Stimulated activated CD8-positive, alpha-beta memory T cell treated with anti-CD3 and anti-CD28 coated beads, Interleukin-7, amount 100 ng/mL, for 24 hours (primary cell): ENCODE measurements around the gene GTF2F2.

Experiments used
- DNase-seq: peaks from one replicate; pipeline ENCODE4 v3.0.0-alpha.2; 2020; ENCODE audit warnings: low read depth

The GTF2F2 gene

DNA sequence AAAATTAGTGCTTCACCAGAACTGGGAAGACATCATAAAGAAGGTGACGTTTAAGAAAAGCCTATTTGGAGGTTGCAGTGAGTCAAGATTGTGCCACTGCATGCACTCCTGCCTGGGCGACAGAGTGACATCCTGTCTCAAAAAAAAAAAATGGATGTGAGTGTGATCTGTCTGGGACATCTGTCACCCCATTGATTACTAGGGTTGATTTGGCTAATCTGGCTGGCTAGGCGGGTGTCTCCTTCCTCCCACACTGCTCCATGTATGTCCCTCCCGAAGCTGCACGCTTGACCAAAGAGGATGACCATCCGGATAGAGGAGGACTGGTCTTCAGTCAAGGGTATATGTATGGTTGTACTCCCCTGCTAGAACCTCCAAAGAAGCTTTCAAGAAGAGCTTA lies 2.6 kb downstream of the GTF2F2 start:
- DNase-seq, result no peak

DNA sequence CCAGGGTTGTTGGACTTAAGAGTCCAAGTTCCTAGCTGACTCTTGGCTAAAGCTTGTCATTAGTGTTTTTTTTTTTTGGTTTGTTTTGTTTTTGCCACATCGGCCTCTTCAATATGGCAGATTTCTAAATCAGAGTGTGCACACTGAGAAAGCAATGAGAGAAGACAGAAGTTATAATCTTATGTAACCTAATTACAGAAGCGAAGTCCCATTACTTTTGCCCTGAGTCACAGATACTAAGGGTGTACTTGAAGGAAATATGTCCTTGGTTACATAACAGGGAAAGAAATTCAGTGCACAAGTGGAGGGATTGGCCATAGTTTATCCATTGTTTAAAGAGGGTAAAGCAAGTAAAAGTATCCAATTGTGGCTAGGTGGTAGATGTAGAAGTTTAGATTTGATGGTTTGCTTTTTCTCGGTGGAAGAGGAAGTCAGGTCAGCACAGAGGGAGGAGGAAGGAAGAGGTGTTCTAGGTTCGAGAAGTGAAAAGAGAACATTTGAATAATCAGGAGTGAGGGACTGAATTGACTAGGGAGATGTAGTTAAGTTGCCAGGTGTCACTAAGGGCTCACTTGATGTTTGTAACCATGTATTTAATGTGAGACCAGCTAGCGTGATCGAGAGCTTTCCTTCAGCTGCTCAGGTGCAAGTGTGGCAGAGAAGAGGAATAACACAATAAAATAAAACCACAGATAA lies 12.2 kb downstream of the GTF2F2 start:
- DNase-seq, result no peak

DNA sequence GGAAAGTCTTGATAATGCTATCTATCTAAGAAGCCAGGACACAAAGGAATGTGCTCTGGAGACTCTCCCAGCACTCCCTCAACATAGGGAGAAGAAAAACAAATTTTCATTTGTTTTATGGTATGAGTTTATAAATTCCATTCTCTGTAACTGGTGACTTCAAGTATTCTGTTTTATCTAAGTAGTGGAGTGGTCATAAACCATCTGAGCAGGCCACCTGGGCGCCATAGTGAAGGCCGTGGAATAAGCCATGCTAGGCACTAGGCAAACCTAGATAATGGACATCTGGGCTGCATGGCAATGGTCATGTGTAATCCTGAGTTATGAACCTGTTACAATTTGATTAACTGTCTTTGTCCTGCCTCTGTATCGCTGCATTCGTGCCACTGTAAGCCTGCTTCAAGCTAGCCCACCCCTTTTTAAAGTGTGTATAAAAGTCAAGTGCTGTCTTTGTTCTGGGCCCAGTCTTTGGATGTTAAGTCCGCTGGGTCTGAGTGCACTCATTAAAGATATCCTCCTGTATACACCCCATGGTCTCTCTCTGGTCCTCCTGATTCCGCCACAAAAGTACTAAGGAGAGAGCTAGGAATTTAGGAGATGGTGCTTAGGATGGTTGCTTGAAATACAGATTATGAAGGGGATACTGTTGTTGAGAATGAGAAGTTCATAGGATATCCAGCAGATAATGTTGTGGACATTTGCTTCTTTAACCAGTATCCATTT lies 13.2 kb downstream of the GTF2F2 start:
- DNase-seq, result no peak

DNA sequence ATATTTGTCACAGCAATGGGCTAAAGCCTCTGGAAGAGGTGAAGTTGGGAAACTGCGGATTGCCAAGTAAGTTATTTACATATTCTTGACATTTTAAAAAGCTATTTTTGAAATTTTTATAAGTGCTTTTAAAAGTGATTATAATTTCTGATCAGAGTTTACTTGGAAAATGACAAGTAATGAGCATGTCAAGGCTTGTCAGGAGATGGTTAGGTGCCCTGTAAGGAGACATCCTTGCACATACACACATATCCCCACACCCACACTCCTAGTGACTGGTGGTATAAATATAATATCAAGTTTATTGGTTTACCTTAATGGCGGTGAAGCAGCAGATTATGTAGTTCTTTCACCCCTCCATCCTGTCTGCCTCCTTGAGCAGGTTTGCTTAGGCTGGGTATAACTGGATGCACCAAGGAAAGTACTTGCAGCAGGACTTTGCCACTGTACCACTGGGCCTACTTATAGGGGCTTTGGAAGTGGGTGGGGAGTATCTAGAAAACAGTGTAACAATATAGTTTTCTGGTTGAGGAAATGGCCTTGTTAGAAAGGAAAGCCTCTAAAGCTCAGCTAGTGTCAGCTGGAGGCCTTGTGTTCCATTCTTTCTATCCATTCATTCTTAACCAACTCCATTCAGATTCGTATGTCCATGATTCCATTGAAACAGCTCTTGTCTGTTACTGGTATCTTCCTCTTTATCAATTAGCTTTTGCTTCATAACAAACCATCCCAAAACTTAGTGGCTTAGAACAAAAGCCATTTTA lies 16.6 kb downstream of the GTF2F2 start:
- no peak for DNase-seq

DNA sequence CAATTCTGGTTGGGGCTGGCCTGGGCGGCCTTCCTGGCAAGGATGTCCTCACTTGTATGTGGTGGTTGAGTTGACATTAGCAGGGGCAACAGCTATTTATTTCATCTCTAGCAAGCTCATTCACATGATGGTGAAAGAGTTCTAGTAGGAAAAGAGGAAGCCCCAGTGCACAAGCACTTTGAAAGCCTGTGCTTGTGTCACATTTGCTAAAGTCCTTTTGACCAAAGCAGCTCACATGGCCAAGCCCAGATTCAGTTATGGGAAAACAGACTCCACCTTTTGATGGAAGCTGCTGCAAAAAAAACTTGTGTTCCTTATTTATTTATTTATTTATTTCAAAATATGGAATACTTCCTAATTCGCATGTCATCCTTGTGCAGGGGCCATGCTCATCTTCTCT lies 17.2 kb downstream of the GTF2F2 start:
- no peak for DNase-seq

DNA sequence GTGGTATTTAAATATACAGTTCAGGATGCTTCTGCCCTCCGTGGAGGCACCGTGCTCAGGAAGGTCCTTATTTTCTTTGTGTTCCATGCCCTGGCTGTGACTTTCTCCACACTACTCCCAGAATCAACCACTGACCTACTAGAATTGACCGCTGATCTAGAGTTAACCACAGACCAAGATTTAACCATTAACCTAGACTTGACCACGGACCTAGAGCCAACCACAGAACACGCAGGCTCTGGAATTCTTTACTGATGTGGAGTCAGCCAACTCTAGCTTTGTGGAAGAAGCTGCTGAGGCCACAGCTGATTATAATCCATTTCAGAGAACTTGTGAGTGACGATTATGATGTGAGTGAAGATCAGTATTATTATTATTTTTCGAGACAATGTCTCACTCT lies 18.0 kb downstream of the GTF2F2 start:
- no peak for DNase-seq

GRCh38 chr13:45141369-45141768 lies 21.1 kb downstream of the GTF2F2 start:
- DNase-seq, result no peak

- no peak for DNase-seq
Observed at GRCh38 chr13:45142440-45143345, 22.4 kb downstream of the GTF2F2 start.

- no peak for DNase-seq
Observed at GRCh38 chr13:45143346-45143751, 23.0 kb downstream of the GTF2F2 start.

DNA sequence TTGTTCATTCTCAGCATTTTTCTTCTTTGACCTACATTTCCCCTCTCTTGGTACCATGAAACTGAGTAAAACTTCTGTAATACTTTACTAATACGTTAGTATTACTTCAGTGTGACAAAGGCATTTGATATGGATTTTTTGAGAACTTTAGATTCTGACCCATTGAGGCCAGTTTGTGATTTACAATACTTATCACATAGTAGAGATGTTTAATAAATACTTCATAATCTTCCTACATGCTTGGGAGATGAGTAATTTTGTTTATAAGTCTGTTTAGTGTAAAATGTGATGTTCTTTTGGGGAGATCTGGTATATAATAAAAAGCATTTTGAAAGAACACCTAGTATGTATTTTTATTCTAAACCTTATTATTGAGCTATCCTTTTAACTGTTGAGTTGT lies 29.7 kb downstream of the GTF2F2 start:
- DNase-seq, result no peak

DNA sequence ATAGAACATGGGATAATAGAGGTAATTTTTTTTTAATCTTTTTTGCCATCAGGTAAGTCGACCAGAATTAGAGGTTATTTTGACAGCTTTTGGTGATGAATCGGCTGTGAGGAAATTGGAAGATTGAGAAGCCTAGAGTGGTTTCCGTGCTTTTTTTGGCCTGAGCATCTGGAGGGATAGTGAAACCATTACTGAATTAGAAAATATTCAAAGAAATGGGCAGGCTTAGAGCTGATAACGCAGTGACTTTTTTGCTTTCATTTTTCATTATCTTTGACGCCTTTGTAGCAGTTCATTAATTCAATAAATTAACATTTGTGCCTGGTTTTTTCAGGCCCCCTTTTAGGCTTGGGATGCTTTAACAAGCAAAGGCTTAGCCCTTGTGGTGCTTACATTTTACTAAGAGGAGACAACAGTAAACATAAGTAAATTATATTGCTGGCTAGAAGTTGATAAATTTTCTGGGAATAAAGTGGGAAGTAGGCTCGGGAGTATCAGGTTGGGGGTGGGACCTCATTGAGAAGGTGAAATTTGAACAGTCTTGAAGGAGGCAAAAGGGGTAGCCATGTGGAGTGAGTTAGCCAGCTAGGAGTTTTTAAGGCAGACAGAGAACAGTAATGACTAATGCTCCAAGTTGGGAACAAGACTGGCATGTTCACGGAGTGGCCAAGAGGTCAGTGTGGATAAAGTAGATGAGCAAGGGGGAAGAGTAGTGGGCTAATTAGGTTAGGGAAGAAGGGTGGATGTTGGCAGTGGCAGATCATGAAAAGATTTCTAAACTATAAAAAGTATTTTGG lies 36.5 kb downstream of the GTF2F2 start:
- no peak for DNase-seq

- no peak for DNase-seq
Observed at GRCh38 chr13:45162194-45162593, 41.9 kb downstream of the GTF2F2 start.

DNA sequence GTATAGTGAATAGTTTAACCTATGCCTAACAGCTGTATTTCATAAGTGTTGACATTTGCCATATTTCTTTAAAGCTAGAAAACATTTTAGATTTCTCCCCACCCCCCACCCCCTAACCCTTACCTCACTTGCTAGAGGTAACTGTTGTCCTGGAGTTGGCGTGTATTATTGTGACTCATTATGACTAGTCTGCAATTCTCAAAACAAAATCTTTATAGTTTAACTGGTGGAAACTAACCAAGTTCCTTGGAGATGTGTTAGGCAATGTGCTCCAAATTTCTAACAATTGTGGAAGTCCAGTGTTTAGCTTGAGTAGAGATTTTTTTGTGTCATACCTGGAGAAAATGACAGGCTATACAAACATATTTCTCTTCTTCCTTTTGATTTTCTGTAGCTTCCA lies 42.5 kb downstream of the GTF2F2 start:
- no peak for DNase-seq

- DNase-seq, result no peak
Observed at GRCh38 chr13:45166858-45167257, 46.5 kb downstream of the GTF2F2 start.

- DNase-seq, result no peak
Observed at GRCh38 chr13:45167611-45168554, 47.6 kb downstream of the GTF2F2 start.

- no peak for DNase-seq
Observed at GRCh38 chr13:45168555-45168930, 48.2 kb downstream of the GTF2F2 start.

GRCh38 chr13:45174478-45174877 lies 54.2 kb downstream of the GTF2F2 start:
- no peak for DNase-seq

DNA sequence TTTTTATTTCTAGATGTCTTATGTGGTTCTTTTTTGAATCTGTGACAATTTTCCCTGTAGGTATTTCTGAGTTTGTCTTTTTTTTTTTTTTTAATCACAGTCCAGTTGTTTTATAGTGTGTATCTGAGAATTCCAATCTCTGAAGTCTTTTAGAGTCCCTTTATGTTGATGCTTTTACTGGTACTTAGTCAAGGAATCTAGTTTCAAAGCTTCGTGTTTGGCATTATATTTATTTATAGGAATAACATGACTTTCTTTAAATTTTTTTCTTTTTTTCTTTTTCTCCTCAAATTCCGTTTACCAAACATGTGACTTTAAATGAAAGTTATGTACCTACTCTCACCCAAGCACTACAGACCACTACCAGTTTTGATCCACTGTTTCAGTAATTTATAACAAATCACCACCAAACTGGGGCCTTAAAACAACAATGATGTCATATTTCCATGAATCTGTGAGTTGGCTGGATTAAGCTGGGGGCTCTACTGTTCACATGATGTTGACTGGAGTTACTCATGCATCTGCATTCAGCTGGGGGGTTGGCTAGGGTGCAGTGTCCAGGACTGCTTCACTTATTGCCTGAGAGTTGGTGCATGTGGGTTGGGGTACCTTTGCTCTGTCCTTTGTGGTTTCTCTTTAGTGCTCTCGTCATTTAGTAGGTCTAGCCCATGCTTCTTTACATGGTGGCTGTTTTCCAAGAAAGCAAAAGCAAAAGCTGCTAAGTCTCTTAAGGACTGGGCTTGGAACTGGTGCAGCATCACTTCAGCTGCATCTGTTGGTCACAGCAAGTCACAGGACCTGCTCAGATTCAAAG lies 58.2 kb downstream of the GTF2F2 start:
- no peak for DNase-seq

DNA sequence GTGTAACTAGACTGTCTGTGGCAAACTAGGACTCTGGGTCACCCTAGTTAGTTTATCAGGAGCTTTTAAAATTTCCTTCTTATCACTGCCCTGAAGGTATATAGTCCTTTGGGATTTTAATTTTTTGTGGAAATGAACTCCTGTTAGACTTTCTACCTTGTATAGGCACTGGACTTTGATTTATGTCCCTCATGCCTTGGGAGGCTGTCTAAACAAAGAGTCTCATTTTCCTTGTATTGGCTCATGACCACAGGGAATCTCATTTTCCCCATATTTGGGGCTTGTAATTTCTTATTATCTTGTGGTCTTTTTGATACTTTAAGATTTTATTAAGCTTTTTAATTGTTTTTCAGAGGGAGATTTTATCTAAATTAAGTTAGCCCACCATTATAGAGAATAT lies 59.1 kb downstream of the GTF2F2 start:
- no peak for DNase-seq
